ENCODE results near the gene IL16. TPM values are rescaled to one million over a fixed set of nuclear protein-coding genes. Genes with fewer than 3 reads are reported as not detected.

The IL16 gene
- total RNA-seq, 2 donors from 2014 or later = 3.4 to 3.7 TPM

- TF ChIP-seq CTCF (IDR thresholded peaks at IDR 0.05) = no peak
- Histone ChIP-seq H3K27me3 (no peaks in the 10 kb centered on the region), H3K27ac (no peak overlapping the region), H3K4me3 (no peak overlapping the region), H3K9me3 (no peaks in the 10 kb centered on the region), H3K36me3 (no peaks in the 10 kb centered on the region), H3K4me1 (no peaks in the 10 kb centered on the region), H3K9ac (ENCODE audit: low read depth in 2 of 2, low read length in 2 of 2) (no peak overlapping the region)
- DNase-seq = no peak
- intact Hi-C loops (cut with DNase I) = no loop called here
These were observed 59.3 kb downstream of the IL16 start for GRCh38 chr15:81255958-81256320.

GRCh38 chr15:81256916-81257315 lies 60.2 kb downstream of the IL16 start:
- H3K4me3 ChIP-seq = no peak overlapping the region
- intact Hi-C loops (cut with DNase I) = no loop called here
- no peaks in the 10 kb centered on the region for H3K9me3 ChIP-seq
- no peak for DNase-seq
- TF ChIP-seq CTCF (IDR thresholded peaks at IDR 0.05) = no peak
- H3K9ac ChIP-seq (ENCODE audit: low read depth in 2 of 2, low read length in 2 of 2) = no peak overlapping the region
- no peaks in the 10 kb centered on the region for H3K27me3 ChIP-seq
- H3K4me1 ChIP-seq = no peaks in the 10 kb centered on the region
- no peaks in the 10 kb centered on the region for H3K36me3 ChIP-seq
- H3K27ac ChIP-seq = no peak overlapping the region

GRCh38 chr15:81257435-81257834 lies 60.8 kb downstream of the IL16 start:
- TF ChIP-seq CTCF (IDR thresholded peaks at IDR 0.05) = no peak
- no peaks in the 10 kb centered on the region for H3K36me3 ChIP-seq
- H3K4me3 ChIP-seq = no peak overlapping the region
- no peaks in the 10 kb centered on the region for H3K9me3 ChIP-seq
- no peaks in the 10 kb centered on the region for H3K4me1 ChIP-seq
- H3K9ac ChIP-seq (ENCODE audit: low read depth in 2 of 2, low read length in 2 of 2) = no peak overlapping the region
- H3K27me3 ChIP-seq = no peaks in the 10 kb centered on the region
- intact Hi-C loops (cut with DNase I) = no loop called here
- no peak overlapping the region for H3K27ac ChIP-seq
- no peak for DNase-seq

GRCh38 chr15:81258455-81258854 lies 61.8 kb downstream of the IL16 start:
- no peak for DNase-seq
- Histone ChIP-seq H3K4me1 (no peaks in the 10 kb centered on the region), H3K4me3 (no peak overlapping the region), H3K27ac (no peak overlapping the region), H3K36me3 (no peaks in the 10 kb centered on the region), H3K27me3 (no peaks in the 10 kb centered on the region), H3K9me3 (no peaks in the 10 kb centered on the region), H3K9ac (ENCODE audit: low read depth in 2 of 2, low read length in 2 of 2) (no peak overlapping the region)
- no peak for TF ChIP-seq CTCF (IDR thresholded peaks at IDR 0.05)
- intact Hi-C loops (cut with DNase I) = no loop called here

GRCh38 chr15:81259760-81260298 lies 63.1 kb downstream of the IL16 start:
- Histone ChIP-seq H3K27me3 (no peaks in the 10 kb centered on the region), H3K27ac (no peak overlapping the region), H3K9ac (ENCODE audit: low read depth in 2 of 2, low read length in 2 of 2) (no peak overlapping the region), H3K36me3 (no peaks in the 10 kb centered on the region), H3K9me3 (no peaks in the 10 kb centered on the region), H3K4me3 (no peak overlapping the region), H3K4me1 (no peaks in the 10 kb centered on the region)
- DNase-seq = no peak
- no peak for TF ChIP-seq CTCF (IDR thresholded peaks at IDR 0.05)
- intact Hi-C loops (cut with DNase I) = no loop called here
